ENCODE measurements around the gene RAP1GAP. TPM values are rescaled to one million over a fixed set of nuclear protein-coding genes. Genes with fewer than 3 reads are reported as not detected.

RAP1GAP gene
- total and polyA plus RNA-seq, 2 of the 13 experiments (the other 11 are each of a cell fraction or from before 2014, with no cell fraction given), result 11.9 to 37.5 TPM

GRCh38 chr1:21594935-21595897 lies 73.9 kb downstream of the RAP1GAP start (continued):
- TF ChIP-seq, protein P1, sequence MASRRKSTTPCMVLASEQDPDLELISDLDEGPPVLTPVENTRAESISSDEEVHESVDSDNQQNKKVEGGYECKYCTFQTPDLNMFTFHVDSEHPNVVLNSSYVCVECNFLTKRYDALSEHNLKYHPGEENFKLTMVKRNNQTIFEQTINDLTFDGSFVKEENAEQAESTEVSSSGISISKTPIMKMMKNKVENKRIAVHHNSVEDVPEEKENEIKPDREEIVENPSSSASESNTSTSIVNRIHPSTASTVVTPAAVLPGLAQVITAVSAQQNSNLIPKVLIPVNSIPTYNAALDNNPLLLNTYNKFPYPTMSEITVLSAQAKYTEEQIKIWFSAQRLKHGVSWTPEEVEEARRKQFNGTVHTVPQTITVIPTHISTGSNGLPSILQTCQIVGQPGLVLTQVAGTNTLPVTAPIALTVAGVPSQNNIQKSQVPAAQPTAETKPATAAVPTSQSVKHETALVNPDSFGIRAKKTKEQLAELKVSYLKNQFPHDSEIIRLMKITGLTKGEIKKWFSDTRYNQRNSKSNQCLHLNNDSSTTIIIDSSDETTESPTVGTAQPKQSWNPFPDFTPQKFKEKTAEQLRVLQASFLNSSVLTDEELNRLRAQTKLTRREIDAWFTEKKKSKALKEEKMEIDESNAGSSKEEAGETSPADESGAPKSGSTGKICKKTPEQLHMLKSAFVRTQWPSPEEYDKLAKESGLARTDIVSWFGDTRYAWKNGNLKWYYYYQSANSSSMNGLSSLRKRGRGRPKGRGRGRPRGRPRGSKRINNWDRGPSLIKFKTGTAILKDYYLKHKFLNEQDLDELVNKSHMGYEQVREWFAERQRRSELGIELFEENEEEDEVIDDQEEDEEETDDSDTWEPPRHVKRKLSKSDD (CRISPR knock-in tag; IDR thresholded peaks at IDR 0.05; ENCODE audit: low read depth), result no peak
- no peak for TF ChIP-seq TP53 (CRISPR knock-in tag; conservative IDR thresholded peaks at IDR 0.05)
- TF ChIP-seq NCOA2 (CRISPR knock-in tag; IDR thresholded peaks at IDR 0.05), result no peak
- peak; percentile 69 for TF ChIP-seq AGO2 (optimal IDR thresholded peaks at IDR 0.05; ENCODE audit: low read depth, low read length)
- TF ChIP-seq ETV5 (CRISPR knock-in tag; IDR thresholded peaks at IDR 0.05; ENCODE audit: borderline replicate concordance), result no peak
- peak; percentile 54 for TF ChIP-seq ZNF687 (CRISPR knock-in tag; IDR thresholded peaks at IDR 0.05)
- no peak for TF ChIP-seq ZNF138 (CRISPR knock-in tag; IDR thresholded peaks at IDR 0.05; ENCODE audit: low read depth)
- TF ChIP-seq GABPA (IDR thresholded peaks at IDR 0.05; ENCODE audit: low read depth, low read length), result no peak
- TF ChIP-seq GABPA (CRISPR knock-in tag; IDR thresholded peaks at IDR 0.05; ENCODE audit: low read depth), result no peak
- TF ChIP-seq ZNF552 (CRISPR knock-in tag; IDR thresholded peaks at IDR 0.05; ENCODE audit: borderline replicate concordance), result no peak
- peak in 1 of 2 experiments; percentile 48; a peak in 1 of 4 replicates for TF ChIP-seq NR2F1 (CRISPR knock-in tag; IDR thresholded peaks at IDR 0.05)
- peak; percentile 75; the same call in 1 of the 2 replicates for TF ChIP-seq ZNF121 (CRISPR knock-in tag; IDR thresholded peaks at IDR 0.05)
- TF ChIP-seq, protein P2, sequence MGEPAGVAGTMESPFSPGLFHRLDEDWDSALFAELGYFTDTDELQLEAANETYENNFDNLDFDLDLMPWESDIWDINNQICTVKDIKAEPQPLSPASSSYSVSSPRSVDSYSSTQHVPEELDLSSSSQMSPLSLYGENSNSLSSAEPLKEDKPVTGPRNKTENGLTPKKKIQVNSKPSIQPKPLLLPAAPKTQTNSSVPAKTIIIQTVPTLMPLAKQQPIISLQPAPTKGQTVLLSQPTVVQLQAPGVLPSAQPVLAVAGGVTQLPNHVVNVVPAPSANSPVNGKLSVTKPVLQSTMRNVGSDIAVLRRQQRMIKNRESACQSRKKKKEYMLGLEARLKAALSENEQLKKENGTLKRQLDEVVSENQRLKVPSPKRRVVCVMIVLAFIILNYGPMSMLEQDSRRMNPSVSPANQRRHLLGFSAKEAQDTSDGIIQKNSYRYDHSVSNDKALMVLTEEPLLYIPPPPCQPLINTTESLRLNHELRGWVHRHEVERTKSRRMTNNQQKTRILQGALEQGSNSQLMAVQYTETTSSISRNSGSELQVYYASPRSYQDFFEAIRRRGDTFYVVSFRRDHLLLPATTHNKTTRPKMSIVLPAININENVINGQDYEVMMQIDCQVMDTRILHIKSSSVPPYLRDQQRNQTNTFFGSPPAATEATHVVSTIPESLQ (CRISPR knock-in tag; conservative IDR thresholded peaks at IDR 0.05), result no peak
- TF ChIP-seq LRRFIP1 (CRISPR knock-in tag; conservative IDR thresholded peaks at IDR 0.05), result no peak
- TF ChIP-seq TBP (CRISPR knock-in tag; IDR thresholded peaks at IDR 0.05), result no peak
- no peak for TF ChIP-seq FOXK1 (CRISPR knock-in tag; IDR thresholded peaks at IDR 0.05; ENCODE audit: borderline replicate concordance, low read depth)

Measured in HepG2 (cell line).